GM23338 (cell line): ENCODE data around the gene TMEM250.

Source experiments
- CREB1 ChIP-seq: fragments of 250-450 bp; sonication (Bioruptor Pico); IDR thresholded peaks from 2 replicates; pipeline ENCODE4 v1.5.0; 2020; ENCODE audit warnings: low read depth, mild to moderate bottlenecking, moderate library complexity
- EZH2 ChIP-seq: fragments of 200-600 bp; sonication (generic); IDR thresholded peaks from one replicate; pipeline ENCODE4 v1.8.0; 2017; ENCODE audit warnings: antibody characterized with exemption, mild to moderate bottlenecking, low read depth; ENCODE audit not compliant: unreplicated experiment
- EZH2phosphoT487 ChIP-seq: fragments of 200-600 bp; sonication (generic); IDR thresholded peaks from one replicate; pipeline ENCODE4 v1.8.1; 2018; ENCODE audit warnings: antibody characterized with exemption; ENCODE audit not compliant: unreplicated experiment
- JUNB ChIP-seq: IDR thresholded peaks from one replicate; pipeline ENCODE4 v1.6.1; 2016; ENCODE audit warnings: antibody characterized with exemption; ENCODE audit not compliant: unreplicated experiment
- NANOG ChIP-seq: IDR thresholded peaks from 2 replicates; pipeline ENCODE4 v1.6.1; 2016; ENCODE audit warnings: antibody characterized with exemption, borderline replicate concordance
- POLR2AphosphoS5 ChIP-seq: IDR thresholded peaks from 2 replicates; pipeline ENCODE4 v1.6.1; 2016; ENCODE audit warnings: antibody characterized with exemption, low read depth
- STAT1 ChIP-seq: IDR thresholded peaks from one replicate; pipeline ENCODE4 v1.6.1; 2016; ENCODE audit warnings: antibody characterized with exemption; ENCODE audit not compliant: unreplicated experiment
- ZNF114 ChIP-seq: fragments of 250-450 bp; sonication (Bioruptor Pico); IDR thresholded peaks from 2 replicates; pipeline ENCODE4 v1.5.0; 2020; ENCODE audit warnings: mild to moderate bottlenecking, moderate library complexity
- ZNF331 ChIP-seq: fragments of 250-450 bp; sonication (Bioruptor Pico); IDR thresholded peaks from 2 replicates; pipeline ENCODE4 v1.5.0; 2020; ENCODE audit warnings: low read depth, mild to moderate bottlenecking, moderate library complexity
- TF ChIP-seq, protein P1 (sequence below), 2 experiments: fragments of 200-600 bp in 1 of 2; sonication (generic) in 1 of 2; conservative IDR thresholded peaks; 2 replicates each; pipeline versions ENCODE4 v1.5.1 to v1.6.1; 2016 to 2017; ENCODE audit warnings: antibody characterized with exemption in 2 of 2, low read depth in 2 of 2, mild to moderate bottlenecking in 2 of 2, moderate library complexity in 1 of 2
- TF ChIP-seq, protein P2 (sequence below): IDR thresholded peaks from one replicate; pipeline ENCODE4 v1.6.1; 2018; ENCODE audit warnings: antibody characterized with exemption; ENCODE audit not compliant: unreplicated experiment
- TF ChIP-seq, protein P3 (sequence below): IDR thresholded peaks from 2 replicates; pipeline ENCODE4 v1.6.1; 2016; ENCODE audit warnings: antibody characterized with exemption
- TF ChIP-seq, protein P4 (sequence below): fragments of 250-450 bp; sonication (Bioruptor Pico); IDR thresholded peaks from 2 replicates; pipeline ENCODE4 v1.5.0; 2020; ENCODE audit warnings: mild to moderate bottlenecking, moderate library complexity

DNA sequence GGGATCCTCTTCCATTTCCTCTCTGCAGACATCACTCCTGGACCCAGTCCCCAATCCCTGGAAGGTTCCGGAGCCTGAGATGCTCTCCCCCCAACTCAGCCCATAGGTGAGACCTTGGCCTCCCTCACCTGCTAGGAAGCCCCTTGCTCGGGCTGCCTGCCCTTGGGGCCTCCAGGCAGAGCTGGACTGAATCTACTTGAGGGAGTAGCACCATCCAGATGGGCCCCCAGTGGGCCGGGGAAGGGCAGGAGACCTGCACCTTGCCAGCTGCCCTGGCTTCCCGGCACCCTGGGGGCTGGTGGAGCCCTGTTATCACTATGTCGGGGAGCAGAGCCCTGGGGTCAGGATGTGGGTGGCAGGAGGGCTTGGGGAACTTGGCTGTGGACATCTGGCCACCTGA lies 26.9 kb upstream of the TMEM250 start:
- TF ChIP-seq, protein P1, sequence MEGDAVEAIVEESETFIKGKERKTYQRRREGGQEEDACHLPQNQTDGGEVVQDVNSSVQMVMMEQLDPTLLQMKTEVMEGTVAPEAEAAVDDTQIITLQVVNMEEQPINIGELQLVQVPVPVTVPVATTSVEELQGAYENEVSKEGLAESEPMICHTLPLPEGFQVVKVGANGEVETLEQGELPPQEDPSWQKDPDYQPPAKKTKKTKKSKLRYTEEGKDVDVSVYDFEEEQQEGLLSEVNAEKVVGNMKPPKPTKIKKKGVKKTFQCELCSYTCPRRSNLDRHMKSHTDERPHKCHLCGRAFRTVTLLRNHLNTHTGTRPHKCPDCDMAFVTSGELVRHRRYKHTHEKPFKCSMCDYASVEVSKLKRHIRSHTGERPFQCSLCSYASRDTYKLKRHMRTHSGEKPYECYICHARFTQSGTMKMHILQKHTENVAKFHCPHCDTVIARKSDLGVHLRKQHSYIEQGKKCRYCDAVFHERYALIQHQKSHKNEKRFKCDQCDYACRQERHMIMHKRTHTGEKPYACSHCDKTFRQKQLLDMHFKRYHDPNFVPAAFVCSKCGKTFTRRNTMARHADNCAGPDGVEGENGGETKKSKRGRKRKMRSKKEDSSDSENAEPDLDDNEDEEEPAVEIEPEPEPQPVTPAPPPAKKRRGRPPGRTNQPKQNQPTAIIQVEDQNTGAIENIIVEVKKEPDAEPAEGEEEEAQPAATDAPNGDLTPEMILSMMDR (conservative IDR thresholded peaks at IDR 0.05; ENCODE audit: low read depth in 2 of 2): no peak
- TF ChIP-seq EZH2phosphoT487 (no peak), POLR2AphosphoS5 (no peak), JUNB (no peak), EZH2 (no peak), ZNF114 (CRISPR knock-in tag) (no peak), ZNF331 (no peak), CREB1 (no peak), NANOG (no peak), STAT1 (no peak)
- TF ChIP-seq, protein P2, sequence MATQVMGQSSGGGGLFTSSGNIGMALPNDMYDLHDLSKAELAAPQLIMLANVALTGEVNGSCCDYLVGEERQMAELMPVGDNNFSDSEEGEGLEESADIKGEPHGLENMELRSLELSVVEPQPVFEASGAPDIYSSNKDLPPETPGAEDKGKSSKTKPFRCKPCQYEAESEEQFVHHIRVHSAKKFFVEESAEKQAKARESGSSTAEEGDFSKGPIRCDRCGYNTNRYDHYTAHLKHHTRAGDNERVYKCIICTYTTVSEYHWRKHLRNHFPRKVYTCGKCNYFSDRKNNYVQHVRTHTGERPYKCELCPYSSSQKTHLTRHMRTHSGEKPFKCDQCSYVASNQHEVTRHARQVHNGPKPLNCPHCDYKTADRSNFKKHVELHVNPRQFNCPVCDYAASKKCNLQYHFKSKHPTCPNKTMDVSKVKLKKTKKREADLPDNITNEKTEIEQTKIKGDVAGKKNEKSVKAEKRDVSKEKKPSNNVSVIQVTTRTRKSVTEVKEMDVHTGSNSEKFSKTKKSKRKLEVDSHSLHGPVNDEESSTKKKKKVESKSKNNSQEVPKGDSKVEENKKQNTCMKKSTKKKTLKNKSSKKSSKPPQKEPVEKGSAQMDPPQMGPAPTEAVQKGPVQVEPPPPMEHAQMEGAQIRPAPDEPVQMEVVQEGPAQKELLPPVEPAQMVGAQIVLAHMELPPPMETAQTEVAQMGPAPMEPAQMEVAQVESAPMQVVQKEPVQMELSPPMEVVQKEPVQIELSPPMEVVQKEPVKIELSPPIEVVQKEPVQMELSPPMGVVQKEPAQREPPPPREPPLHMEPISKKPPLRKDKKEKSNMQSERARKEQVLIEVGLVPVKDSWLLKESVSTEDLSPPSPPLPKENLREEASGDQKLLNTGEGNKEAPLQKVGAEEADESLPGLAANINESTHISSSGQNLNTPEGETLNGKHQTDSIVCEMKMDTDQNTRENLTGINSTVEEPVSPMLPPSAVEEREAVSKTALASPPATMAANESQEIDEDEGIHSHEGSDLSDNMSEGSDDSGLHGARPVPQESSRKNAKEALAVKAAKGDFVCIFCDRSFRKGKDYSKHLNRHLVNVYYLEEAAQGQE: no peak
- TF ChIP-seq, protein P3, sequence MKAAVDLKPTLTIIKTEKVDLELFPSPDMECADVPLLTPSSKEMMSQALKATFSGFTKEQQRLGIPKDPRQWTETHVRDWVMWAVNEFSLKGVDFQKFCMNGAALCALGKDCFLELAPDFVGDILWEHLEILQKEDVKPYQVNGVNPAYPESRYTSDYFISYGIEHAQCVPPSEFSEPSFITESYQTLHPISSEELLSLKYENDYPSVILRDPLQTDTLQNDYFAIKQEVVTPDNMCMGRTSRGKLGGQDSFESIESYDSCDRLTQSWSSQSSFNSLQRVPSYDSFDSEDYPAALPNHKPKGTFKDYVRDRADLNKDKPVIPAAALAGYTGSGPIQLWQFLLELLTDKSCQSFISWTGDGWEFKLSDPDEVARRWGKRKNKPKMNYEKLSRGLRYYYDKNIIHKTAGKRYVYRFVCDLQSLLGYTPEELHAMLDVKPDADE: no peak
- TF ChIP-seq, protein P4, sequence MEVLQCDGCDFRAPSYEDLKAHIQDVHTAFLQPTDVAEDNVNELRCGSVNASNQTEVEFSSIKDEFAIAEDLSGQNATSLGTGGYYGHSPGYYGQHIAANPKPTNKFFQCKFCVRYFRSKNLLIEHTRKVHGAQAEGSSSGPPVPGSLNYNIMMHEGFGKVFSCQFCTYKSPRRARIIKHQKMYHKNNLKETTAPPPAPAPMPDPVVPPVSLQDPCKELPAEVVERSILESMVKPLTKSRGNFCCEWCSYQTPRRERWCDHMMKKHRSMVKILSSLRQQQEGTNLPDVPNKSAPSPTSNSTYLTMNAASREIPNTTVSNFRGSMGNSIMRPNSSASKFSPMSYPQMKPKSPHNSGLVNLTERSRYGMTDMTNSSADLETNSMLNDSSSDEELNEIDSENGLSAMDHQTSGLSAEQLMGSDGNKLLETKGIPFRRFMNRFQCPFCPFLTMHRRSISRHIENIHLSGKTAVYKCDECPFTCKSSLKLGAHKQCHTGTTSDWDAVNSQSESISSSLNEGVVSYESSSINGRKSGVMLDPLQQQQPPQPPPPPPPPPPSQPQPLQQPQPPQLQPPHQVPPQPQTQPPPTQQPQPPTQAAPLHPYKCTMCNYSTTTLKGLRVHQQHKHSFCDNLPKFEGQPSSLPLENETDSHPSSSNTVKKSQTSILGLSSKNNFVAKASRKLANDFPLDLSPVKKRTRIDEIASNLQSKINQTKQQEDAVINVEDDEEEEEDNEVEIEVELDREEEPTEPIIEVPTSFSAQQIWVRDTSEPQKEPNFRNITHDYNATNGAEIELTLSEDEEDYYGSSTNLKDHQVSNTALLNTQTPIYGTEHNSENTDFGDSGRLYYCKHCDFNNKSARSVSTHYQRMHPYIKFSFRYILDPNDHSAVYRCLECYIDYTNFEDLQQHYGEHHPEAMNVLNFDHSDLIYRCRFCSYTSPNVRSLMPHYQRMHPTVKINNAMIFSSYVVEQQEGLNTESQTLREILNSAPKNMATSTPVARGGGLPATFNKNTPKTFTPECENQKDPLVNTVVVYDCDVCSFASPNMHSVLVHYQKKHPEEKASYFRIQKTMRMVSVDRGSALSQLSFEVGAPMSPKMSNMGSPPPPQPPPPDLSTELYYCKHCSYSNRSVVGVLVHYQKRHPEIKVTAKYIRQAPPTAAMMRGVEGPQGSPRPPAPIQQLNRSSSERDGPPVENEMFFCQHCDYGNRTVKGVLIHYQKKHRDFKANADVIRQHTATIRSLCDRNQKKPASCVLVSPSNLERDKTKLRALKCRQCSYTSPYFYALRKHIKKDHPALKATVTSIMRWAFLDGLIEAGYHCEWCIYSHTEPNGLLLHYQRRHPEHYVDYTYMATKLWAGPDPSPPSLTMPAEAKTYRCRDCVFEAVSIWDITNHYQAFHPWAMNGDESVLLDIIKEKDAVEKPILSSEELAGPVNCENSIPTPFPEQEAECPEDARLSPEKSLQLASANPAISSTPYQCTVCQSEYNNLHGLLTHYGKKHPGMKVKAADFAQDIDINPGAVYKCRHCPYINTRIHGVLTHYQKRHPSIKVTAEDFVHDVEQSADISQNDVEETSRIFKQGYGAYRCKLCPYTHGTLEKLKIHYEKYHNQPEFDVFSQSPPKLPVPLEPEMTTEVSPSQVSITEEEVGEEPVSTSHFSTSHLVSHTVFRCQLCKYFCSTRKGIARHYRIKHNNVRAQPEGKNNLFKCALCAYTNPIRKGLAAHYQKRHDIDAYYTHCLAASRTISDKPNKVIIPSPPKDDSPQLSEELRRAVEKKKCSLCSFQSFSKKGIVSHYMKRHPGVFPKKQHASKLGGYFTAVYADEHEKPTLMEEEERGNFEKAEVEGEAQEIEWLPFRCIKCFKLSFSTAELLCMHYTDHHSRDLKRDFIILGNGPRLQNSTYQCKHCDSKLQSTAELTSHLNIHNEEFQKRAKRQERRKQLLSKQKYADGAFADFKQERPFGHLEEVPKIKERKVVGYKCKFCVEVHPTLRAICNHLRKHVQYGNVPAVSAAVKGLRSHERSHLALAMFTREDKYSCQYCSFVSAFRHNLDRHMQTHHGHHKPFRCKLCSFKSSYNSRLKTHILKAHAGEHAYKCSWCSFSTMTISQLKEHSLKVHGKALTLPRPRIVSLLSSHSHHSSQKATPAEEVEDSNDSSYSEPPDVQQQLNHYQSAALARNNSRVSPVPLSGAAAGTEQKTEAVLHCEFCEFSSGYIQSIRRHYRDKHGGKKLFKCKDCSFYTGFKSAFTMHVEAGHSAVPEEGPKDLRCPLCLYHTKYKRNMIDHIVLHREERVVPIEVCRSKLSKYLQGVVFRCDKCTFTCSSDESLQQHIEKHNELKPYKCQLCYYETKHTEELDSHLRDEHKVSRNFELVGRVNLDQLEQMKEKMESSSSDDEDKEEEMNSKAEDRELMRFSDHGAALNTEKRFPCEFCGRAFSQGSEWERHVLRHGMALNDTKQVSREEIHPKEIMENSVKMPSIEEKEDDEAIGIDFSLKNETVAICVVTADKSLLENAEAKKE: no peak
